Epithelial cell of esophagus (primary cell): ENCODE results near the gene PACSIN2.
A peak's percentile ranks its signal among the peaks of the same experiment; 100 is the strongest.

Experiments
- DNase-seq: peaks from one replicate; pipeline ENCODE4 v3.0.0; 2010; ENCODE audit warnings: low read depth
- H3K4me3 ChIP-seq: 2 replicates; pipeline ENCODE4 v1.5.1; 2011; ENCODE audit warnings: mild to moderate bottlenecking, low read length, control low read depth
- TF ChIP-seq, protein P1 (sequence below): IDR thresholded peaks from 2 replicates; pipeline ENCODE4 v1.5.1; 2011; ENCODE audit warnings: low read depth, mild to moderate bottlenecking, low read length, control low read depth, inconsistent platforms; ENCODE audit not compliant: insufficient read depth; ENCODE audit errors: missing control alignments

PACSIN2 gene

GRCh38 chr22:42910221-42910942, 104.6 kb downstream of the PACSIN2 start:
- TF ChIP-seq, protein P1, sequence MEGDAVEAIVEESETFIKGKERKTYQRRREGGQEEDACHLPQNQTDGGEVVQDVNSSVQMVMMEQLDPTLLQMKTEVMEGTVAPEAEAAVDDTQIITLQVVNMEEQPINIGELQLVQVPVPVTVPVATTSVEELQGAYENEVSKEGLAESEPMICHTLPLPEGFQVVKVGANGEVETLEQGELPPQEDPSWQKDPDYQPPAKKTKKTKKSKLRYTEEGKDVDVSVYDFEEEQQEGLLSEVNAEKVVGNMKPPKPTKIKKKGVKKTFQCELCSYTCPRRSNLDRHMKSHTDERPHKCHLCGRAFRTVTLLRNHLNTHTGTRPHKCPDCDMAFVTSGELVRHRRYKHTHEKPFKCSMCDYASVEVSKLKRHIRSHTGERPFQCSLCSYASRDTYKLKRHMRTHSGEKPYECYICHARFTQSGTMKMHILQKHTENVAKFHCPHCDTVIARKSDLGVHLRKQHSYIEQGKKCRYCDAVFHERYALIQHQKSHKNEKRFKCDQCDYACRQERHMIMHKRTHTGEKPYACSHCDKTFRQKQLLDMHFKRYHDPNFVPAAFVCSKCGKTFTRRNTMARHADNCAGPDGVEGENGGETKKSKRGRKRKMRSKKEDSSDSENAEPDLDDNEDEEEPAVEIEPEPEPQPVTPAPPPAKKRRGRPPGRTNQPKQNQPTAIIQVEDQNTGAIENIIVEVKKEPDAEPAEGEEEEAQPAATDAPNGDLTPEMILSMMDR = no peak
- DNase-seq = no peak
- no peak overlapping the region for H3K4me3 ChIP-seq

DNA sequence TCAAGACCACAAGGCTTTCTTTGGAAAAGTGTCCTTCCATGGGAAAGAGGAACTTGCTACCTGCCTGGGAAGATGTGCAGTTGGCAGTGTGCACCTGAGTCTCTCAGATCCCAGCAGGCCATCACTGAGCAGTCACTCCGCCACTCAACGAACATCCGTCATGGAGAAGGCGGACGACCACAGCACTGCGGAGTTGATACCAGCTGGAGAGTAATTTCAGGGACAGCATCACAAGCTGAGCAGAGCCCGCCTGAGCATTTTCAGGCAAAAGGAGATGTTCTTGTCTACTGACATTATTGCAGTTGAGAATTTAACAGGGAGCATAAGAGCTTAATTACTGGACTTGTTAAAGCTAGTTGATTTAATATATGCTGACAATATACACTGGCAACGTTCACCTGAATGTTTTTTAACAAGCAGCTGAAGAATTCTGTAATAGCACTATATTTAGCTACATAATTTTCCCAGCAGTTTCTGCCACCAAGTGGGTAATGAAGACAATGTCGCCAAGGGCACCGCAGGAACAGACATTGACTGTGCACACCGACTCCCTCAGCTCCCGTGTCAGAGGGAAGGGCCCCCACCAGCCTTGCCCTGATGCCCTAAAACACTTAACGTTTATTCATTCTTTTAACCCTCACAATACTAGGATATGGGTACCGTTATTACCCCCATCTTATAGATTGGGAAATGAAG, 105.4 kb downstream of the PACSIN2 start:
- TF ChIP-seq, protein P1 = no peak
- DNase-seq = no peak
- no peak overlapping the region for H3K4me3 ChIP-seq

GRCh38 chr22:42908374-42908746, 106.6 kb downstream of the PACSIN2 start:
- H3K4me3 ChIP-seq = no peak overlapping the region
- TF ChIP-seq, protein P1 = no peak
- DNase-seq = no peak

DNA sequence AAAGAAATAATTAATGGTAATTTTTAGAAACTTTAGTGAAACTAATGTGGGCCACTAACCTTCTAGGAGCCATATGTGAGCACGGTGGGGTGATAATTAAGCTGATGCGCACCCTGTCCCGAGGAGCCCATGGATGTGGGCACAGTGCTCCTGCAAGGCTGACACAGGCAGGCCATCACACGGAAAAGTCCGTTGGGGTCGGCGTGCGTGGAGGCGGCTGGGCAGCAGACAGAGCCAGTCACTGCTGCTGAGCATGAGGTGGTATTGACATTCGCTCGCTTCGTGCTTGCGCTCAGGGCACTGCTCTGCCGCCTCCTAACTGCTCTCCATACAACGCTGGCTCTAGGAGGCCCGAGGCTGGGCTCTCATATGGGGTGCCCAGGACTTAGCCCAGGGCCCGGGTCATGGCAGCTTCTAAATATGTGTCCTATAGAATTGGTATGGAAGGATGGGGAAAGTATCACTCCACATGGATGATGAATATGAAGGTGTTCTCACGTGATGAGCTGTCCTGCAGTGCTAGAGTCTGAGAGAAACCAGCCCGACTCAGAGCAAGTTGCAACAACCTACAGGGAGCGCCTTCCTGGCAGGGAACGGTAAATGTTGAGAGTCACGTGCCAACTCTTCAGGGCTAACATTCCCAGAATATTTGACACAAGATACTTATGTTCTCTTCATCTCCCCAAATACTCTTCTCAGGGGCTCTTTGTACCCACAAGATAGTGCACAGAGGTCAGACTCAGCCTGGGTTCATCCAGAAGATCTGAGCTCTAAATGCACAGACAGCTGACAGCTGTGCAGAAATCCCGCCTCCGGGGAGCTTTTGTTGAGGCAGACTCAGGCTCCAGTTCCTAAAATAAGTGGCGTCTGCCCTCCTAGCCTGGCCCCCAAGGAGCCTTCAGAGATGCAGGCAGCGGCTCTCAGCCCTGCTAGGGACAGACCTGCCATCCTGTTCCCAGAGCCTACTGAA, 107.3 kb downstream of the PACSIN2 start:
- peak; percentile 78 for DNase-seq
- TF ChIP-seq, protein P1 = peak; percentile 35
- H3K4me3 ChIP-seq = no peak overlapping the region

DNA sequence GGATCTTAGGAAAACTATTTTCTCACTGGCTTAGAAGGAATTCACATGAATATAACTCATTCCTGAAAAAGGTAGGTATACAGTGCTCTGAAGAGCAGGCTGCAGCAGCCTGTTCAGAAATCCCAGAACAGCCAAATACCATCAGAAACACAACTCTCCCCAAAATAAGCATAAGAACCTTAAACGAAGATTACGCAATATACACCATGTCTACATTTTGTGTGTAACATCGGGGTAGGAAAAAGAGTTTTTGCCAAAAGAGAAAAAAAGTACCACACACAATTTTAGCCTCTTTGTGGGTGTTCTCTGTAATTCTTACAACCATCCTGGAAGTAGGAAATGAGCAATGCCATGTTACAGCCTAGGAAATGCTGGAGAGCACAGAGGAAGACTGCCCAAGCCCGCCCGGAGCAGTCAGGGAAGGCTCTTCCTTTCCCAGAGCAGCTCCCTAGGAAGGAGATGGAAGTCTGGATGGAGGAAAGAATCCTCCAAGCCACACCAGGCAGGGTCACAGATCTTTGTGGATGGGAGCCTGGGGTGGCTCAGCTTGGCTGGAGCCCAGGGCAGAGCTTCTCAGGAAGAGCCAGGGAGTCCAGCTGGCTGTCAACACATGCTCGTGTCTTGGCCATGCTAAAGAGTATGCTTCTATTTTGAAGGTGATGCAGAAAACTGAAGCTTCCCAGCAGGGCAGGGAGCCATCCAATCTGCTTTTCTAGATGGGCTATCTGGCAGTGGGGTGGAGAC, 108.2 kb downstream of the PACSIN2 start:
- no peak for DNase-seq

More for the DNA sequence above, 108.2 kb downstream of the PACSIN2 start:
- TF ChIP-seq, protein P1 = no peak
- no peak overlapping the region for H3K4me3 ChIP-seq
